ENCODE results near the gene NRBF2.
A peak's percentile ranks its signal among the peaks of the same experiment; 100 is the strongest.
"Not testable (repeated sequence)": the region's sequence is repeated elsewhere in the genome, so short reads cannot be mapped to it uniquely, and the experiment has no call there.

The NRBF2 gene

DNA sequence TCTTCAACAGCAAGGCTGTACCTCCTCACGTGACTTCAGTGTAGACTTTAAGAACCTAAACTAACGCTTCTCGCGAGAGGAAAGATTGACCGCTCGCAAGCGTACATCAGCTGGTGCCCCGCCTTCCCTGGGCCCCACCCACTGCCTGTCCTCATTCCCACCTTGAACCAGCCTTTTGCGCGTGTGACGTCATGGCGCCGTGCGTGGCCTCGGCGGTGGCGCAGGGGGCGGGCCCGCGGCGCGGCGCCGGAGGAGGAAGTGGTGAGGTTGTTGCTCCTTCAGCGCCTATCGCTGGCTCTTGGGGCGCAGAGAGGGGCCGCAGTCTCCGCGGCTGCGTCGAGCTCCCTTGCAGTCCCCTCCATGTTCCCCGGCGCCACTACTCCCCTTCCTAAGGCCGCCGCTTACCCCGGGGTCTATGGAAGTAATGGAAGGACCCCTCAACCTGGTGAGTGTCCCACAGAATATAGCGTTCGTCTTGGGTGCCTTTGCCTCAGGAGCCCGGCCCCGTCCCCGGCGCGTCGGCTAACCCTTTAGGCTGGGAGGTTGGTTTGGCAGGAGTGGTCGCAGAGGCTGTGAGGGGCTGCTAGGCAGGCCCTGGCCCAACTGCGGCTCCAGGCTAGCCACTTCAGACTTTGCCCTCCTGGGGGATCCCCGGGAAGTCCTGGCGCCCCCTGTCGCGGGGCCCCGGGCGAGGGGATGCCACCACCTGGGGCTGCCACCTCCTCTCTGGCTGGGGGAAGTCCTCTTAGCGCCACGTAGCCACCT lies at the start of gene NRBF2:
NRBF2 (plus strand) TSS at position 273 of the 765 bp plus-strand sequence; CDS start at position 416, 143 bp downstream.
- peak; percentile 68 for DNase-seq (ENCODE audit: low spot score)

DNA sequence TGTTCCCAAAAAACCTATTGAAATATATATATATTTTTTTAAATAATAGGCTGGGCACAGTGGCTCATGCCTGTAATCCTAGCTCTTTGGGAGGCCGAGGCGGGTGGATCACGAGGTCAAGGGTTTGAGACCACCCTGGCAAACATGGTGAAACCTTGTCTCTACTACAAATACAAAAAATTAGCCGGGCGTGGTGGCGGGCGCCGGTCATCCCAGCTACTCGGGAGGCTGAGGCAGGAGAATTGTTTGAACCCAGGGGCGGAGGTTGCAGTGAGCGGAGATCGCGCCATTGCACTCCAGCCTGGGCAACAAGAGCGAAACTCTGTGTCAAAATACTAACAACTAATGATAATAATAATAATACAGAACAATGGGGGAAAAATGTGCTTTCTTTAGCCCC lies 49.7 kb upstream of the NRBF2 start:
- DNase-seq (ENCODE audit: low spot score): not testable (repeated sequence)

DNA sequence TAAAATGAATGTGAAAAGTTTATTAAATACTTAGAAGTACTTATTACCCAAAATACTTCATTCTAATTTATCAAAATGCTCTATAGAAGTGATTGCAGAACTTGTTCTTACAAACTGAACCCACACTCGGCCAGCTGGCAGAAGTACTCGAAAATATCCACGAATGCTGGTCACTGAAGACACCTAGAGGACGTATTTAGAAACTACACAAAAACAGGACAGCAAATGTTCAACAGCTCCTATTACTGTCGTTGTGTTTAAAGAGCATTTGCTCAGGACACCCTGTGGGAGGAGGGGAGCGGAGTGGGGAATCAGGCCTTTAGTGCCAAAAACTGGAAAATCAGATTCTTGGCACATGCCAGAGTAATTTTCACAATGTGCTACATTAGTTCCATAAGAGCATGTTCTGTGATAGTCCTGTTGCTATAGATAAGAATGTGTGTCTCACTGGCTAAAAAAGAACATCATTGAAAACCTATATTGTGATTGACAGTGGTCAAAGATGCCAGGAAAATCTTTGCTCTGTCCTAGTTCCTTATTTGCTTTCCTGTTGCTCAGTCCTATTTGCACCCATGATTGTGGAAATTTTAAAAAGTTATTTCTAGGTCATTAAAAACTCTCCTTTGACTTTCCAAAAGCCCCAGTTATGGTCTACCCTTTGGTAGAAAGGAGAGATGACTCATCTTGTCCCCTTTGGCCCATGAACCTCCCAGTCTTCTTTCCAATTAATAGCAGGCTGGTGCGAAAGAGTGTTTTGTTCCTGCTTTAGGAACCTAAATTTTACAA lies 49.0 kb upstream of the NRBF2 start:
- DNase-seq (ENCODE audit: low spot score): peak; percentile 14

DNA sequence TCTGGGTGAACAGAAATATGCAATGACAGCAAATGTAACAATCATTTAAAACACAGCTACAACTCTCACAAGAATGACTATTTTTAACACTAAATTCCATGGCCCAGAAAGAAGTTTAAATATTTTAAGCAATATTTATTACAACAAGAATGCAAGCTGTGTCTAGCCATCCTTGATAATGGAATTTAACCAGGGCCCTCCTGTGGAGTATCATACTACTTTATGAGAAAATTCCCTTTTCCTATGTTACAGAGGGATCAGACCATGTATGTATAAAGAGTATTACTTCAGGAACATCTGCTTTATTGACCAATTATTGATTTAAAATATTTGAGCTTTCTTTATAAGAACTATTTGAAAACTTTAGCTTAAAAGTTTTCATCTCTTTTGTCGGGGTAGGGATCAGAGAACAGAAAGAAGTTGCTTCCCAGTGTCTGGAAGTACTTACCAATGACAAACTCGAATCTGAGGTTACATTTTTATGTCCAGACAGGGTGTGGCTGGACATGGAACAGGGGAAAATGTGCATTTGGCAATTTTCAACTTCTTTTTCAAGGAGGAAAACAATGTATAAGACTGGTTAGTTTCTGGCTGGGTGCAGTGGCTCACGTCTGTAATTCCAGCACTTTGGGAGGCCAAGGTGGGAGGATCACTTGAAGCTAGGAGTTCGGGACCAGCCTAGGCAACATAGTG lies 48.3 kb upstream of the NRBF2 start:
- DNase-seq (ENCODE audit: low spot score): no peak

DNA sequence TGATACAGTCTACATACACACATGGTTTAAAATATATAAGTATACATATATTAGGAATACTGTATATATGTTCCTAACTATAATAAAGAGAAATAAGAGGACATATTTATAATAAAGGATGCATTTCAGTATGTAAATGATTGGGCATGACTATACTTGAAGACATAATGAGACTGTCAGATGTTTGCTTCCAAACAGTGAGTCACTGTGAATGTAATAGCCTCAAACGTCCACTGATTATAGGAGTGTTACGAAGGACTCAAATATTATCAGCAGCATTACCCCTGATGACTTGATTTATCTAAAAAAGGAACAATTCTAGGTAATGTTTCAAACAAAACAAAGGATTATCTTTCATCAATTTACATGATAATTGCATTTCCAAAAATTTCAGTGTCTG lies 39.9 kb upstream of the NRBF2 start:
- no peak for DNase-seq (ENCODE audit: low spot score)

DNA sequence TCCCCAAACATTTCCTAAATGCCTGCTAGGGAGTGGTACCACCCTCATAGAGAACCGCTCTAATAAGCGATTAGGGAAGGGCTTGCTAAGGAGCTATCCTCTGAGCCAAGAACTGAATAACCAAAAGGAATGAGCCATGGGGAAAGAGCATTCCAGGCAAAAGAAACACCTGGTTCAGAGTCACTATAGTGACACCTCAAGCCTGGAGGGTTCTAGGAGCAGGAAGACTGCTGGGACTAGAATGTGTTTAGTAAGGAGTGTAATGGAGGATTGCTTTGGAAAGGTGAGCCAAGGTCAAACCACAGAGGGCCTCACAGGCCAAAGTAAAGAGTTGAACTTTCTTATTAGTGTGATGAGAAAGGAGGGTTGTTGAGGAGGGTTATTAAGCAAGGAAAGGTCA lies 38.7 kb upstream of the NRBF2 start:
- no peak for DNase-seq (ENCODE audit: low spot score)

DNA sequence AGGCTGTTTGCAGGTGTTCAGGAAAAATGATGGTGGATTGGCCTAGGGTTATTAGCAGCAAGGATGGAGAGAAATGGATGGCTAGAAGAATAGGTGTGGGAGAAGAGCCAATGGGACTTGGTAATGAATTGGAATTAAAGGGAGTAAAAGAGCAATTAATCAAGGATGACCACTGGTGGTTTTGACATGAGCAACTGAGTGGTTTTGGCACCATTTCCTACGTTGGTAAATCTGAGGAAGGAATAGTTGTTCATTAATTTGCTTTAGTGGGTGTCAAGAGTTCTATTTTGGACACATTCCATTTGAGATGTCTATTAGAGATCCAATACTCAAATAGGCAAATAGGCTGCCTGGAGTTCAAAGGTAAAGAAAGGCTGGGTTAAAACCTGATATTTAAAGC lies 38.2 kb upstream of the NRBF2 start:
- no peak for DNase-seq (ENCODE audit: low spot score)

DNA sequence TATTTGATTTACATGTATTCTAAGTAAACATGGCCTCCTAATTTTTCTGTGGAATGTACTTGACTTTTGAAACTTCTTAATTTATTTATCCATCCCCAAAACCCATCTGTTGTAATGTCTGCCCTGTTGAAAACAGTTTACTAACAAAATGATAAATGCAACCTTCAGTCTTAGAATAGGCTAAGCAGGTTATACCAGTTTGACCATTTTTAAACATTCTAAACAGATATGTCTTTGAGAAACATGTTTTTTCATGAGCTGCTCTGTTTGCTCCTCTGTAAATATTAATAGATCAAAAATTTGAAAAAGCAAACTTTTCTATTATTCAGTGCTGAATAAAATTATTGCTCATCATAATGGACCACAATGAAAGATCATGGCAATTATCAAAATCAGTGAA lies 33.4 kb upstream of the NRBF2 start:
- DNase-seq (ENCODE audit: low spot score): no peak

DNA sequence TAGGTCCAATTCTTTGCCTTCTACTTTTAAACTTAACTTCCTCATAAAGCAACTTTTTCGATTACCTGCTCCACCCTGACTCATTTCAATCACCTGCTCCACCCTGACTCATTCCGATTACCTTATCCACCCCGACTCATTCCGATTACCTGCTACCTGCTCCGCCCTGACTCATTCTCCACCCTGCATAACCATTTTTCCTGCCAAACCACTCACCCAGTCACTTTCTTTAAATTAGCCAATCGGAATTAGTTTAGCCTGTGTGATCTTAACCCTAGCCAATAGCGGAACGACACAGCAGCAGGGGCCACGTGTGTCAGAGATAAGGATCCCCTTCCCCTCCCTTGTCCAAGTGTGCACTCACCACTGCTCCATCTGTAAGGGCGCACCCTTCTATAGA lies 32.0 kb upstream of the NRBF2 start:
- DNase-seq (ENCODE audit: low spot score): not testable (repeated sequence)

DNA sequence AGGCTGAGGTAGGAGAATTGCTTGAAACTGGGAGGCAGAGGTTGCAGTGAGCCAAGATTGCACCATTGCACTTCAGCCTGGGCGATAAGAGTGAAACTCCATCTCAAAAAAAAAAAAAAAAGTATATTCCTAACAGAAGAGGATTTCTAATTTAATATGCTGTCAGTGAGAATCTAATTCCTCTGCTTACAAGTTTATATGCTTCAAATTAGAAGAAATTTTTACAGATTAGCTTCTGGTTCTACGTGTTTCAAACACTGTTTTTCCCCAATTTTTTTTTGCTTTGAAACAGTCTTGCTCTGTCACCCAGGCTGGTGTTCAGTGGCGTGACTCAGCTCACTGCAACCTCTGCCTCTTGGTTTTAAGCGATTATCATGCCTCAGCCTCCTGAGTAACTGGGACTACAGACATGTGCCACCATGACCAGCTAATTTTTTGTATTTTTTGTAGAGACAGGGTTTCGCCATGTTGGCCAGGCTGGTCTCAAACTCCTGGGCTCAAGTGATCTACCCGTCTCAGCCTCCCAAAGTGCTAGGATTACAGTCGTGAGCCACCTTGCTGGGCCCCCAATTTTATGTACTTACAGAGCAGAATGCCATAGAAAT lies 30.7 kb upstream of the NRBF2 start:
- DNase-seq (ENCODE audit: low spot score): not testable (repeated sequence)

DNA sequence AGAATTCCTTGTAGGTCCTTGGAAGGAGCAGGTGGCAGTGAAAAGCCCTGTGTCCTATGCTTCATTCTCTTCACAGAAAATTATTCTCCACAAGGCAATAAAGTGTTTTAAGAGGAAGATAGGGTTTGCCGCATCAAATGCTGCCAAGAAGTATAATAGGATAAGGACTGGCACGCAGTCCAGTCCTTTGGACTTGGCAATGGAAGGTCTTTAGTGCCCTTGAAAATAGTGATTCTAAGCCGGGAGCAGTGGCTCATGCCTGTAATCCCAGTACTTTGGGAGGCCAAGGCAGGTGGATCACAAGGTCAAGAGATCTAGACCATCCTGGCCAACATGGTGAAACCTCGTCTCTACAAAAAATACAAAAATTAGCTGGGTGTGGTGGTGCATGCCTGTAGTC lies 29.9 kb upstream of the NRBF2 start:
- DNase-seq (ENCODE audit: low spot score): not testable (repeated sequence)

DNA sequence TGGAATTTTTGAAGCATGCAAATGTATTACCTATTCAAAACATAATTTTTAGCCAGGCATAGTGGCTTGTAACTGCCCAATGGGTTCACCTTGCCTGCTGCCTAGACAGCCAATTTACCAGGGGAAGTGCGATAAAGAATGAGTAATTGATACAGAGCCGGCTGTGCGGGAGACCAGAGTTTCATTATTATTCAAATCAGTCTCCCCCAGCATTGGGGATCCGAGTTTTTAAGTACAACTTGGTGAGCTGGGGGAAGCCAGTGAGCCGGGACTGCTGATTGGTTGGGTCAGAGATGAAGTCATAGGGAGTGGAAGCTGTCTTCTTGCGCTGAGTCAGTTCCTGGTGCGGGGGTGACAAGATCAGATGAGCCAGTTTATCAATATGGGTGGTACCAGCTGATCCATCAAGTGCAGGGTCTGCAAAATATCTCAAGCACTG lies 29.1 kb upstream of the NRBF2 start:
- no peak for DNase-seq (ENCODE audit: low spot score)

DNA sequence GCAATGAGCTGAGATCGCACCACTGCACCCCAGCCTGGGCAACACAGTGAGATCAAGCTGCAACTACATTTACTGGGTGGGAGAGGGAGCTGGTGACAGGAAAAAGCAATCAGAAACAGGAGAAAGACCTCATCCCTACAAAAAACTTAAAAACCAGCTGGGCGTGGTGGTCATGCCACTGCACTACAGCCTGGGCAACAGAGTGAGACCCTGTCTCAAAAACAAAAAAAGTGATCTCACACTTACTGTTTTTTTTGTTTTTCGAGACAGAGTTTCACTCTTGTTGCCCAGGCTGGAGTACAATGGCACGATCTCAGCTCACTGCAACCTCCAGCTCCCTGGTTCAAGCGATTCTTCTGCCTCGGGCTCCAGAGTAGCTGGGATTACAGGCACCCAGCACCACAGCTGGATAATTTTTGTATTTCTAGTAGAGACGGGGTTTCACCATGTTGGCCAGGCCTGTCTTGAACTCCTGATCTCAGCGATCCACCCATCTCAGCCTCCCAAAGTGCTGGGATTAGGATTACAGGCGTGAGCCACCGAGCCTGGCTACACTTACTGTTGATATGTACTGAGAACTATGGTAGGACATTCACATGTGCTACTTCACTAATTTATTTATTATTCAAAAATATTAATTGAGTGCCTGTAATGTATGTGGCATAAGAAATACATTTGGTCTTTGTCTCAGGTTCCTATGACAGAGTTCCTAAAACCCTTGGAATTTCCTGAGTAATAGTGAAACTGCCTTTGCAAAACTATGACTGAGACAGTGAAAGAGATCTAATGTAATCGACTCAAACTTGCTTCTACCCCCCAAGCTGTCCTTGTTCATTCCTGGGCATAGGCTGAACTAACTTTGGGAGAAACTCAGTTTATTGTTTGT lies 27.7 kb upstream of the NRBF2 start:
- DNase-seq (ENCODE audit: low spot score): no peak

DNA sequence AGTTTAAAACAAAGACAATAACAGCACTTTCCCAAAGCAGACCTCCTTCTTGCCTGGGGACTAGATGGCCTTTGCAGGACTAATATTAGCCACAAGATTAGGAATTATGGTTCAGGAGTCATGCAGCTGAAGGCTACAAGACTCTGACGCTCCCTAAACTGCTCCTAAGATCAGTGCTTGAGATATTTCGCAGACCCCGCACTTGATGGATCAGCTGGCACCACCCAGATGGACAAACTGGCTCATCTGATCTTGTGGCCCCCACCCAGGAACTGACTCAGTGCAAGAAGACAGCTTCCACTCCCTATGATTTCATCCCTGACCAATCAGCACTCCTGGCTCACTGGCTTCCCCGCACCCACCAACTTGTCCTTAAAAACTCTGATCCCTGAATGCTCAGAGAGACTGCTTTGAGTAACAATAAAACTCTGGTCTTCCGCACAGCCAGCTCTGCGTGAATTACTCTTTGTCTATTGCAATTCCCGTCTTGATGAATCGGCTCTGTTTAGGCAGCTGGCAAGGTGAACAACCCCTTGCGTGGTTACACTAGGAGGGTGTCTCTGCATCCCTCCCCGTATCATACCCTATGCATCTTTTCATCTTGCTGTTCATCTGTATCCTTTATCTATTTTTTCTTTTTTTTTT lies 26.9 kb upstream of the NRBF2 start:
- DNase-seq (ENCODE audit: low spot score): no peak

DNA sequence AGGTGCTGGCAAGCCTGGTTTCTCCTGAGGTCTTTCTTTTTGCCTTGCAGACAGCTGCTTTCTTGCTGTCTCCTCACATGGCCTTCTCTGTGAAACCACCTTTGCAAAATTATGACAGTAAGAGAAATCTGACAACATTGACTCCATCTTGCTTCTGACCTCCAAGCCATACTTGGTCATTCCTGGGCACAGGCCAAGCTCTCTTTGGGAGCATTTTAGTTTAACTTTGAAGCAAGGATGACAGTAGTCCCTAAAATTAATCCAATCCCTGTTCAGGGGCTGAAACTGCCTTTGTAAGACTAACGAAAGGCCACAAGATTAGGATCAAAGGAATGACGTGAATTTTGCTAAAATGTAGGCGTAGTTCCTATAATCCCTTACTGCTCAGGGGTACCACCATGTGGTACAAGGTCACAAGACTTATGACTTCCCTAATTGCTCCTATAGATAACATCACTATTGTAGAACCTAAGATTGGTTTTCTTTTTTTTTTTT lies 25.1 kb upstream of the NRBF2 start:
- DNase-seq (ENCODE audit: low spot score): no peak

DNA sequence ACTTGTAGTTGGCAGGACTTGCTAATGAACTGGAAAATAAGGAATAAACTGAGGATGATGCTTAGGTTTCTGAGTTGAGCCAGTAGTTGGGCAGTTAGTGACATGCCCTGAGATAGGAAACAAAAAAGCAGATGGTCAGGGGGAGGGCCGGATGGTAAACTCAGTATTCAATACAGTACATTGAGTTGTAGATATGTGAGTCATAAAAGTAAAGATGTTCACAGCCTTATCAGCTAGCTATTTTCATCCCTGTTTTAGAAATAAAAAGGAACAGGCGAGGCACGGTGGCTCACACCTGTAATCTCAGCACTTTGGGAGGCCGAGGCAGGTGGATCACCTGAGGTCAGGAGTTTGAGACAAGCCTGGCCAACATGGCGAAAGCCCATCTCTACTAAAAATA lies 22.2 kb upstream of the NRBF2 start:
- no peak for DNase-seq (ENCODE audit: low spot score)

DNA sequence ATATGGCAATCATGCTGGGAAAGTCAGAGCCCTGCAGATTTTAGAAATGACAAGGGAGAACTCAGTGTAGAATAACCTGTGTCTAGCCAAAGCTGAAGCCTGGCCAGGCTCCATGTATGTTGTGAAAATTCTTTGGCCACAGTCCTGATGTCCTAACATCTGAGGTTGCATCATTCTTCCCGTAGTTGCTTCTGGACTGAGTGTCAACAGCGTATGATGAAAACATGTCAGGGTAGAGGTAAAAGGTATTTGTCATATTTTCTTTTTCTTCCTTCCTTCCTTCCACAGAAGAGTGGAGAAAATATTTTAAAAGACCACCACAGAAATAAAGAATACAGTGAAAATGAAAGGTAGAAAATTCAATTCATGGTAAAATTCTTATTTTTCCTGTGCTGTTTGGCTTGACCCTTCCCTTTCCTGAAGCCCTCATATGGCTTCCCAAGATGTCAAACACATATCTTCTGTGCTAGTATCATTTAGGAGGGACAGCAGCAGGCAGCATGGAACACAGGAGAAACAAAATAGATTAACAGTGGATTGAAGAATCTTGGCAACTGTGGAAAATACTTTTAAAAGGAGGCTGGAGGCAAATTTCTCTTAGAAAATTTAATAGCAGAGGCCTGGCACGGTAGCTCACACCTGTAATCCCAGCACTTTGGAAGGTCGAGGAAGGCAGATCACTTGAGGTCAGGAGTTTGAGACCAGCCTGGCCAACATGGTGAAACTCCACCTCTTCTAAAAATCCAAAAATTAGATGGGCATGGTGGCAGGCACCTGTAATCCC lies 18.9 kb upstream of the NRBF2 start:
- DNase-seq (ENCODE audit: low spot score): peak; percentile 40

DNA sequence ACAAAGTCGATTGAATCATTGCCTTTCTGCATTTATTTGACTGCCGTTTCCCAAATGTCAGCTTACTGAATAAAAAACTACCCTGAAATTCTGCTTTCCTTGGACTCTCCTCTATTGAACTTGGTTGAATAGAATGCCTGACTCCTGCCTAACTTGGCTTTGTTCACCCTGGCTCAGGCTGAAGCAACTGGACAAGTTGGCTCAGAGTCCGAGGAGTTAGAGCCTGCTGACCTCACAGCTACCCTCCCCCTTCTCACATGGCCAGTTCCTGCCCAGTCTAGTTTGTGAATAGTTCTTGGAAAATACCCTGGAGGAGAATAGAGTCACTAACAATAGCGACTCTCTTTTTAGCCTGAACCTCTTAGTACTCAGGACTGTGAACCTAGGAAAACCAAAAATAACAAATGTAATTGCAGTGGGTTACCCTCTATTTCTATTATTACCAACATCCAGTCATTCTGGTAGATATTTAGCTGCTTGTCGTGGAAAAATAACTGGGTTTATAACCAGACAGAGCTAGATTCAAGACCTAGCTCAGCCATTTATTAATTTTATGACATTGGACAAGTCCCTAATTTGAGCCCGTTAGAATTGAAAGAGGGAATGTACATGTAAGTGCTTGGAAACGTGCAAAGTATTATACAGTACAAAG lies 17.3 kb upstream of the NRBF2 start:
- no peak for DNase-seq (ENCODE audit: low spot score)

DNA sequence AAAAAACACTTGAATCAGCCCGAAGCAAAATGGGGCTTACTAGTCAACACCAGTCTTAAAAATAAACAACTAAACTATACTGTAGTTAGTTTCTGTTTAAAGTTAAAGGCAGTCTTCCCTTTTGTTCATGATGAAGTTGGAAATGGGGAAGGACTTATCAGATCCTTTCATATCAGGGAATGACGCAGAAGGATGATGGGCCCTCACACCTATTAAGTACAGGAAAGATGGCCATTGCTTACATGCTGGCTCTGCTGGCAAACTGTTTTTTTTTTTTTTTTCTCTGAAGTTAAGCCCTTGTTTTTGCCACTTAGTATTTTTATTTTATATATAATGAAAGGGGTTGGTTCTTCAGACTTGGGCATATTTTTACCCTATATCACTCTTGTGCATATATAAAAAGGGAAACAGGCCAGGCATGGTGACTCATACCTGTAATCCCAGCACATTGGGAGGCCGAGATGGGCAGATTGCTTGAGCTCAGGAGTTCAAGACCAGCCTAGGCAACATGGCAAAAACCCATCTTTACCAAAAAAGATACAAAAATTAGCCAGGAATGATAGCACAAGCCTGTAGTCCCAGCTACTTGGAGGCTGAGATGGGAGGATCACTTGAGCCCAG lies 16.6 kb upstream of the NRBF2 start:
- DNase-seq (ENCODE audit: low spot score): no peak
